Heart left ventricle (tissue), 13 donors: Measurements from ENCODE around the gene VWA8.

Experiments used
- POLR2A ChIP-seq, 2 donors: fragments of 450-650 bp; IDR thresholded peaks; one replicate each; pipeline ENCODE4 v1.6.1; 2017; ENCODE audit warnings: antibody characterized with exemption in 2 of 2, mild to moderate bottlenecking in 2 of 2, moderate library complexity in 2 of 2
- TF ChIP-seq, protein P1 (sequence below), 12 donors: fragments of 200-600 bp; sonication (generic) in 4 of 12; IDR thresholded peaks; one replicate each; pipeline versions ENCODE4 v1.5.0 to v1.8.0; 2018 to 2022; ENCODE audit warnings: antibody characterized with exemption in 12 of 12, mild to moderate bottlenecking in 5 of 12
- donor health status: ischemic (EF 13 %, LVEDD 7.1; RV severe dilation, severe dysfunction).
- donor health status: DM: no; HTN: yes; CAD: no.
- donor health status: DM: no; HTN: no; CAD: no.
- donor health status: ischemic (EF 25% LVEDD 6.9; RV normal size, moderate dysfunction).
- donor health status: ischemic (EF 25% LVEDD 5.7; RV mildly dilated, moderate dysfunction).
- donor health status: ischemic (EF 35%, LVEDD 5.7; RV mildly dilated, moderate dysfunction).
- donor health status: nonischemic (EF 11% LVEDD 7.7; RV severe dilation, severe dysfunction).
- donor health status: DM: yes; HTN: yes; CAD: no.
- donor health status: PGD.
- donor health status: ischemic (EF 29% LVEDD 5.4; RV normal size, mild dysfunction).
- donor health status: nonischemic (EF 23%, LVEDD 6.1; RV moderate dilation, normal function).

DNA sequence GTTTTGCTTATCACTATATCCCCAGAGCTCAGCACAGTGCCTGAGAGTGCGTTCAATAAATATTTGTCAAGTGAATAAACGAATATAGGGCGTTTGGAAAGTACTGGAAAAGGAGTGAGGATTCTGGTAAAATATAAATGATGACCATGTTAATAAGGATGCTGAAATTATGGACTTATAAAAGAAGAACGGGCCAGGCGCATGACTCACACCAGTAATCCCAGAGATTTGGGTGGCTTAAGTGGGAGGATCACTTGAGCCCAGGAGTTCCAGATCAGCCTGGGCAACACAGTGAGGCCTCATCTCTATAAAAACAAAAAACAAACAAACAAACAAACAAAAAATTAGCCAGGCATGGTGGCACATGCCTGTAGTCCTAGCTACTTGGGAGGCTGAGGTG is 198.1 kb downstream of the VWA8 start:
- TF ChIP-seq, protein P1, sequence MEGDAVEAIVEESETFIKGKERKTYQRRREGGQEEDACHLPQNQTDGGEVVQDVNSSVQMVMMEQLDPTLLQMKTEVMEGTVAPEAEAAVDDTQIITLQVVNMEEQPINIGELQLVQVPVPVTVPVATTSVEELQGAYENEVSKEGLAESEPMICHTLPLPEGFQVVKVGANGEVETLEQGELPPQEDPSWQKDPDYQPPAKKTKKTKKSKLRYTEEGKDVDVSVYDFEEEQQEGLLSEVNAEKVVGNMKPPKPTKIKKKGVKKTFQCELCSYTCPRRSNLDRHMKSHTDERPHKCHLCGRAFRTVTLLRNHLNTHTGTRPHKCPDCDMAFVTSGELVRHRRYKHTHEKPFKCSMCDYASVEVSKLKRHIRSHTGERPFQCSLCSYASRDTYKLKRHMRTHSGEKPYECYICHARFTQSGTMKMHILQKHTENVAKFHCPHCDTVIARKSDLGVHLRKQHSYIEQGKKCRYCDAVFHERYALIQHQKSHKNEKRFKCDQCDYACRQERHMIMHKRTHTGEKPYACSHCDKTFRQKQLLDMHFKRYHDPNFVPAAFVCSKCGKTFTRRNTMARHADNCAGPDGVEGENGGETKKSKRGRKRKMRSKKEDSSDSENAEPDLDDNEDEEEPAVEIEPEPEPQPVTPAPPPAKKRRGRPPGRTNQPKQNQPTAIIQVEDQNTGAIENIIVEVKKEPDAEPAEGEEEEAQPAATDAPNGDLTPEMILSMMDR (IDR thresholded peaks at IDR 0.05): no peak
- TF ChIP-seq POLR2A (IDR thresholded peaks at IDR 0.05): no peak
